HepG2 (cell line): ENCODE measurements around the gene CD68. TPM values are rescaled to one million over a fixed set of nuclear protein-coding genes. Genes with fewer than 3 reads are reported as not detected.

Source experiments
- CCAR2 ChIP-seq: fragments of 200-400 bp; formaldehyde crosslinking; optimal IDR thresholded peaks from 2 replicates; pipeline ENCODE3; 2018; ENCODE audit warnings: low read depth, mild to moderate bottlenecking, low read length, moderate library complexity
- ELF3 ChIP-seq: IDR thresholded peaks from 2 replicates; pipeline ENCODE4 v1.6.1; 2016; ENCODE audit warnings: missing genetic modification reagents, missing compliant biosample characterization
- GTF3A ChIP-seq: sonication (generic); formaldehyde crosslinking; conservative IDR thresholded peaks from 2 replicates; pipeline ENCODE4 v1.4.0; 2020; ENCODE audit warnings: mild to moderate bottlenecking, missing genetic modification reagents
- KDM2A ChIP-seq: sonication (generic); formaldehyde crosslinking; IDR thresholded peaks from 2 replicates; pipeline ENCODE4 v1.4.0; 2020; ENCODE audit warnings: low read depth, missing genetic modification reagents, borderline replicate concordance
- KDM5B ChIP-seq: sonication (generic); formaldehyde crosslinking; IDR thresholded peaks from 2 replicates; pipeline ENCODE4 v1.4.0; 2020; ENCODE audit warnings: missing genetic modification reagents, mild to moderate bottlenecking, borderline replicate concordance
- MYC ChIP-seq: sonication (generic); formaldehyde crosslinking; IDR thresholded peaks from 2 replicates; pipeline ENCODE4 v1.9.0; 2021; ENCODE audit warnings: missing genetic modification reagents, borderline replicate concordance
- NFIB ChIP-seq: sonication (generic); formaldehyde crosslinking; IDR thresholded peaks from 2 replicates; pipeline ENCODE4 v1.9.0; 2021; ENCODE audit warnings: missing genetic modification reagents, mild to moderate bottlenecking, borderline replicate concordance
- NPAS2 ChIP-seq: sonication (generic); formaldehyde crosslinking; IDR thresholded peaks from 2 replicates; pipeline ENCODE4 v1.8.0; 2022; ENCODE audit warnings: mild to moderate bottlenecking, missing genetic modification reagents, borderline replicate concordance
- PCBP1 ChIP-seq: fragments of 200-400 bp; formaldehyde crosslinking; IDR thresholded peaks from 2 replicates; pipeline ENCODE4 v1.6.1; 2017; ENCODE audit warnings: mild to moderate bottlenecking, low read depth, low read length, borderline replicate concordance
- POLR2G ChIP-seq: fragments of 200-400 bp; formaldehyde crosslinking; IDR thresholded peaks from 2 replicates; pipeline ENCODE4 v1.6.1; 2018; ENCODE audit warnings: mild to moderate bottlenecking, low read depth, low read length, moderate library complexity
- PPARG ChIP-seq: conservative IDR thresholded peaks from 2 replicates; pipeline ENCODE4 v1.6.1; 2016; ENCODE audit warnings: missing biosample characterization, missing genetic modification reagents
- TBP ChIP-seq: sonication (generic); formaldehyde crosslinking; IDR thresholded peaks from 2 replicates; pipeline ENCODE4 v1.5.0; 2020; ENCODE audit warnings: missing genetic modification reagents
- ZIK1 ChIP-seq: sonication (generic); formaldehyde crosslinking; IDR thresholded peaks from 2 replicates; pipeline ENCODE4 v1.5.0; 2020; ENCODE audit warnings: mild to moderate bottlenecking, low read depth, missing genetic modification reagents, borderline replicate concordance
- ZNF569 ChIP-seq: sonication (generic); formaldehyde crosslinking; IDR thresholded peaks from 2 replicates; pipeline ENCODE4 v1.5.0; 2020; ENCODE audit warnings: mild to moderate bottlenecking, missing genetic modification reagents, moderate library complexity, borderline replicate concordance
- ZNF816 ChIP-seq: sonication (generic); formaldehyde crosslinking; IDR thresholded peaks from 2 replicates; pipeline ENCODE4 v1.8.0; 2022; ENCODE audit warnings: missing genetic modification reagents, mild to moderate bottlenecking, borderline replicate concordance
- ZSCAN12 ChIP-seq: sonication (generic); formaldehyde crosslinking; IDR thresholded peaks from 2 replicates; pipeline ENCODE4 v1.9.0; 2021; ENCODE audit warnings: mild to moderate bottlenecking, missing genetic modification reagents
- polyA plus RNA-seq, 8 experiments: library from polyadenylated mRNA; depleted of rRNA in 3 of 8; stranded (reverse) in 7 of 8; unstranded in 1 of 8; fragments of >200 nt; fragmentation: Illumina TruSeq in 4 of 8; extraction: Trizol in 4 of 8; gene quantifications; 2 replicates each; pipeline versions ENCODE4 v1.2.1 to v1.2.3, GENCODE V29; 2011 to 2016; ENCODE audit warnings: low read depth in 4 of 8, missing spikeins in 1 of 8, mixed read lengths in 1 of 8; ENCODE audit not compliant: insufficient read depth in 1 of 8
- total RNA-seq, 5 experiments: library from RNA; depleted of rRNA; stranded (reverse); fragments of >200 nt; fragmentation: Illumina TruSeq; extraction: Trizol; gene quantifications; 2 replicates each; pipeline ENCODE4 v1.2.3, GENCODE V29; 2016; ENCODE audit warnings: low read depth in 1 of 5
- TF ChIP-seq, protein P1 (sequence below): sonication (generic); formaldehyde crosslinking; IDR thresholded peaks from 2 replicates; pipeline ENCODE4 v1.4.0; 2020; ENCODE audit warnings: missing genetic modification reagents, borderline replicate concordance
- TF ChIP-seq, protein P2 (sequence below): sonication (generic); formaldehyde crosslinking; conservative IDR thresholded peaks from 2 replicates; pipeline ENCODE4 v1.4.0; 2020; ENCODE audit warnings: missing genetic modification reagents
- TF ChIP-seq, protein P3 (sequence below): sonication (generic); IDR thresholded peaks from 2 replicates; pipeline ENCODE4 v1.6.1; 2016; ENCODE audit warnings: low read depth, borderline replicate concordance
- TF ChIP-seq, protein P4 (sequence below): sonication (generic); formaldehyde crosslinking; IDR thresholded peaks from 2 replicates; pipeline ENCODE4 v1.9.0; 2022; ENCODE audit warnings: missing genetic modification reagents, mild to moderate bottlenecking, borderline replicate concordance
- TF ChIP-seq, protein P5 (sequence below): IDR thresholded peaks from 2 replicates; pipeline ENCODE4 v1.6.1; 2016; ENCODE audit warnings: mild to moderate bottlenecking

CD68 gene
- total and polyA plus RNA-seq, 2 of the 13 experiments (the other 11 are each of a cell fraction or from before 2014, with no cell fraction given): 10.3 to 104 TPM

DNA sequence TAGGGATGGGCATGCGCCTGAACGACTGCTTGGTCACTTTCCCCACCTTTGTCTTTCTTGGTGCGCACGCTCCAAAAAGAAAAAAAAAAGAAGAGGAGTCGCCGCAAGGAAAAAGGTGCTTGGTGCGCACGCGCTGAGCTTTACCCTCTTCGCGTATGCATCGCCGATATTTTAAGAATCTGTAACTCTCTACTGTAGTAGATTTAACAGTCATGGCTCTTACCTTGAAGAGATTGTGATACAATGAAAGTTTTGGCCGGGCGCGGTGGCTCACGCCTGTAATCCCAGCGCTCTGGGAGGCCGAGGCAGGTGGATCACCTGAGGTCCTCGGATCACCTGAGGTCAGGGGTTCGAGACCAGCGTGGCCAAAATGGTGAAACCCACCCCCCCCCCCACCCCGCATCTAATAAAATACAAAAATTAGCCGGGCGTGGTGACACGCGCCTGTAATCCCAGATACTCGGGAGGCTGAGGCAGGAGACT, 35.9 kb downstream of the CD68 start (continued):
- TF ChIP-seq, protein P1, sequence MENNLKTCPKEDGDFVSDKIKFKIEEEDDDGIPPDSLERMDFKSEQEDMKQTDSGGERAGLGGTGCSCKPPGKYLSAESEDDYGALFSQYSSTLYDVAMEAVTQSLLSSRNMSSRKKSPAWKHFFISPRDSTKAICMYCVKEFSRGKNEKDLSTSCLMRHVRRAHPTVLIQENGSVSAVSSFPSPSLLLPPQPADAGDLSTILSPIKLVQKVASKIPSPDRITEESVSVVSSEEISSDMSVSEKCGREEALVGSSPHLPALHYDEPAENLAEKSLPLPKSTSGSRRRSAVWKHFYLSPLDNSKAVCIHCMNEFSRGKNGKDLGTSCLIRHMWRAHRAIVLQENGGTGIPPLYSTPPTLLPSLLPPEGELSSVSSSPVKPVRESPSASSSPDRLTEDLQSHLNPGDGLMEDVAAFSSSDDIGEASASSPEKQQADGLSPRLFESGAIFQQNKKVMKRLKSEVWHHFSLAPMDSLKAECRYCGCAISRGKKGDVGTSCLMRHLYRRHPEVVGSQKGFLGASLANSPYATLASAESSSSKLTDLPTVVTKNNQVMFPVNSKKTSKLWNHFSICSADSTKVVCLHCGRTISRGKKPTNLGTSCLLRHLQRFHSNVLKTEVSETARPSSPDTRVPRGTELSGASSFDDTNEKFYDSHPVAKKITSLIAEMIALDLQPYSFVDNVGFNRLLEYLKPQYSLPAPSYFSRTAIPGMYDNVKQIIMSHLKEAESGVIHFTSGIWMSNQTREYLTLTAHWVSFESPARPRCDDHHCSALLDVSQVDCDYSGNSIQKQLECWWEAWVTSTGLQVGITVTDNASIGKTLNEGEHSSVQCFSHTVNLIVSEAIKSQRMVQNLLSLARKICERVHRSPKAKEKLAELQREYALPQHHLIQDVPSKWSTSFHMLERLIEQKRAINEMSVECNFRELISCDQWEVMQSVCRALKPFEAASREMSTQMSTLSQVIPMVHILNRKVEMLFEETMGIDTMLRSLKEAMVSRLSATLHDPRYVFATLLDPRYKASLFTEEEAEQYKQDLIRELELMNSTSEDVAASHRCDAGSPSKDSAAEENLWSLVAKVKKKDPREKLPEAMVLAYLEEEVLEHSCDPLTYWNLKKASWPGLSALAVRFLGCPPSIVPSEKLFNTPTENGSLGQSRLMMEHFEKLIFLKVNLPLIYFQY: 0 out of 2 replicates have a peak, but pooled peaks have one; percentile 21
- TF ChIP-seq, protein P2, sequence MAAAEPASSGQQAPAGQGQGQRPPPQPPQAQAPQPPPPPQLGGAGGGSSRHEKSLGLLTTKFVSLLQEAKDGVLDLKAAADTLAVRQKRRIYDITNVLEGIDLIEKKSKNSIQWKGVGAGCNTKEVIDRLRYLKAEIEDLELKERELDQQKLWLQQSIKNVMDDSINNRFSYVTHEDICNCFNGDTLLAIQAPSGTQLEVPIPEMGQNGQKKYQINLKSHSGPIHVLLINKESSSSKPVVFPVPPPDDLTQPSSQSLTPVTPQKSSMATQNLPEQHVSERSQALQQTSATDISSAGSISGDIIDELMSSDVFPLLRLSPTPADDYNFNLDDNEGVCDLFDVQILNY (CRISPR knock-in tag): no peak
- TF ChIP-seq TBP (CRISPR knock-in tag) (no peak), KDM2A (CRISPR knock-in tag) (peak; percentile 31; the same call in 1 of the 2 replicates), POLR2G (peak; percentile 60; the same call in 1 of the 2 replicates), NFIB (CRISPR knock-in tag) (no peak), KDM5B (no peak), ZNF569 (CRISPR knock-in tag) (no peak), CCAR2 (no peak), PCBP1 (no peak), NPAS2 (no peak), ZNF816 (no peak), ZIK1 (CRISPR knock-in tag) (no peak), PPARG (CRISPR knock-in tag) (no peak), GTF3A (CRISPR knock-in tag) (no peak), ZSCAN12 (CRISPR knock-in tag) (no peak), ELF3 (CRISPR knock-in tag) (no peak), MYC (CRISPR knock-in tag) (no peak)
- TF ChIP-seq, protein P3, sequence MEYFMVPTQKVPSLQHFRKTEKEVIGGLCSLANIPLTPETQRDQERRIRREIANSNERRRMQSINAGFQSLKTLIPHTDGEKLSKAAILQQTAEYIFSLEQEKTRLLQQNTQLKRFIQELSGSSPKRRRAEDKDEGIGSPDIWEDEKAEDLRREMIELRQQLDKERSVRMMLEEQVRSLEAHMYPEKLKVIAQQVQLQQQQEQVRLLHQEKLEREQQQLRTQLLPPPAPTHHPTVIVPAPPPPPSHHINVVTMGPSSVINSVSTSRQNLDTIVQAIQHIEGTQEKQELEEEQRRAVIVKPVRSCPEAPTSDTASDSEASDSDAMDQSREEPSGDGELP: no peak
- TF ChIP-seq, protein P4, sequence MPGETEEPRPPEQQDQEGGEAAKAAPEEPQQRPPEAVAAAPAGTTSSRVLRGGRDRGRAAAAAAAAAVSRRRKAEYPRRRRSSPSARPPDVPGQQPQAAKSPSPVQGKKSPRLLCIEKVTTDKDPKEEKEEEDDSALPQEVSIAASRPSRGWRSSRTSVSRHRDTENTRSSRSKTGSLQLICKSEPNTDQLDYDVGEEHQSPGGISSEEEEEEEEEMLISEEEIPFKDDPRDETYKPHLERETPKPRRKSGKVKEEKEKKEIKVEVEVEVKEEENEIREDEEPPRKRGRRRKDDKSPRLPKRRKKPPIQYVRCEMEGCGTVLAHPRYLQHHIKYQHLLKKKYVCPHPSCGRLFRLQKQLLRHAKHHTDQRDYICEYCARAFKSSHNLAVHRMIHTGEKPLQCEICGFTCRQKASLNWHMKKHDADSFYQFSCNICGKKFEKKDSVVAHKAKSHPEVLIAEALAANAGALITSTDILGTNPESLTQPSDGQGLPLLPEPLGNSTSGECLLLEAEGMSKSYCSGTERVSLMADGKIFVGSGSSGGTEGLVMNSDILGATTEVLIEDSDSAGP (CRISPR knock-in tag): no peak
- TF ChIP-seq, protein P5, sequence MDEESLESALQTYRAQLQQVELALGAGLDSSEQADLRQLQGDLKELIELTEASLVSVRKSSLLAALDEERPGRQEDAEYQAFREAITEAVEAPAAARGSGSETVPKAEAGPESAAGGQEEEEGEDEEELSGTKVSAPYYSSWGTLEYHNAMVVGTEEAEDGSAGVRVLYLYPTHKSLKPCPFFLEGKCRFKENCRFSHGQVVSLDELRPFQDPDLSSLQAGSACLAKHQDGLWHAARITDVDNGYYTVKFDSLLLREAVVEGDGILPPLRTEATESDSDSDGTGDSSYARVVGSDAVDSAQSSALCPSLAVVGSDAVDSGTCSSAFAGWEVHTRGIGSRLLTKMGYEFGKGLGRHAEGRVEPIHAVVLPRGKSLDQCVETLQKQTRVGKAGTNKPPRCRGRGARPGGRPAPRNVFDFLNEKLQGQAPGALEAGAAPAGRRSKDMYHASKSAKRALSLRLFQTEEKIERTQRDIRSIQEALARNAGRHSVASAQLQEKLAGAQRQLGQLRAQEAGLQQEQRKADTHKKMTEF (CRISPR knock-in tag): peak; percentile 37; the same call in 1 of the 2 replicates
